GM12891 (cell line): ENCODE results near the gene FARSB.

Experiments
- DNase-seq: peaks from one replicate; pipeline ENCODE4 v3.0.0; 2011; ENCODE audit warnings: low spot score; ENCODE audit not compliant: insufficient read length
- FAIRE-seq: peaks from 2 replicates; lab custom pipeline; 2011; peaks lifted over from hg19 to GRCh38; lab: Jason Lieb, UNC
- PAX5 ChIP-seq: IDR thresholded peaks from 2 replicates; pipeline ENCODE4 v1.6.1; 2011; ENCODE audit warnings: low read length, moderate library complexity, mild to moderate bottlenecking; ENCODE audit not compliant: insufficient read depth, severe bottlenecking
- POLR2A ChIP-seq: IDR thresholded peaks from 2 replicates; pipeline ENCODE4 v1.6.1; 2011; ENCODE audit warnings: low read depth, low read length, control low read depth
- POLR2AphosphoS5 ChIP-seq: IDR thresholded peaks from 2 replicates; pipeline ENCODE4 v1.6.1; 2011; ENCODE audit warnings: low read depth, low read length, control low read depth
- POU2F2 ChIP-seq: IDR thresholded peaks from 2 replicates; pipeline ENCODE4 v1.6.1; 2011; ENCODE audit warnings: low read depth, mild to moderate bottlenecking, control low read depth, low read length, moderate library complexity
- SPI1 ChIP-seq: IDR thresholded peaks from 2 replicates; pipeline ENCODE4 v1.6.1; 2011; ENCODE audit warnings: low read depth, low read length, control low read depth
- TAF1 ChIP-seq: IDR thresholded peaks from 2 replicates; pipeline ENCODE4 v1.6.1; 2011; ENCODE audit warnings: low read depth, low read length, control low read depth

FARSB gene

DNA sequence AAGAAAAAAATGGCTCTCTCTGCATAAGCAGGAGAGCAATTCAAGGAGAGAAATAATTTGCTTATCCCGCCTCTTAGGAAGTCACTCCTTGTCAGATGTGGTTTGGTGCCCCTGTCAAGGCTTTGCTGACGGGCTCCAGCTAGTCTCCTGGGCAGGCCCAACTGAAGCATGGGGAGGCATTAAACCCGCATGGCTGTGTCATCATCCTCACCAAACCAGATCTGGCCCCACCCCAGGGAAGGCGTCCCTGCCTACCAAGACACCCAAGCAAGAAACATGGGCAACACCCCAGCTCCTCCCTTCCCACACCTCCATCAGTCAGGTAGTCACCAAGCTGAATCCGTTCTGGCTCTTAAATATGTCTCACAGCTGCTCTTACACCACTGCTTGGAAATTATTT is 123.6 kb downstream of the FARSB start:
- TF ChIP-seq POLR2A (no peak), TAF1 (no peak), POU2F2 (no peak), SPI1 (no peak), PAX5 (no peak), POLR2AphosphoS5 (no peak)
- no peak for FAIRE-seq
- no peak for DNase-seq

DNA sequence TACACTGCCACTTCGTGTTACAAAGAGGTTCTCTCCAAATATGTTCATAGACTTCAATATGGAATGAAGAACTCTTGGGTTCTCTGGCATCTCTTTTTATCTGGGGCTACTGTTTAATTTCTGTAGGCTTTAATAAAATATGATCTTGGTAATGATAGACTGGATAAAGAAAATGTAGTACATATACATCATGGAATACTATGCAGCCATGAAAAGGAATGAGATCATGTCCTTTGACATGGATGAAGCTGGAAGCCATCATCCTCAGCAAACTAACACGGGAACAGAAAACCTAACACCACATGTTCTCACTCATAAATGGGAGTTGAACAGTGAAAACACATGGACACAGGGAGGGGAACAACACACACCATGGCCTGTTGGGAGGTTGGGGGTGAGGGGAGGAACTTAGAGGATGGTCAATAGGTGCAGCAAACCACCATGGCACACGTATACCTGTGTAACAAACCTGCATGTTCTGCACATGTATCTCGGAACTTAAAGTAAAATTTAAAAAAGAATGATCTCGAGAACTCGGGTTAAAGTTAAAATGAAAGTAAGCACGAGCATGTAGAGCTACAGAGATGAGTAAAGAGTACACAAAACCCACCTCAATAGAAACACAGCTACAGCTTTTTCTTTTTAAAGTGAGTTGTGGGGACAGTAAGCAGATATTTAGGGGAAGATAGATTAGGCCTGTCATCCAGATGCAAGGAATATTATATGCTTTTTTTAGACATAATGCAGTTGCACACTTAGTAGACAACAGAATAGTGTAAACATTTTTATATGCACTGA is 129.2 kb downstream of the FARSB start:
- no peak for TF ChIP-seq SPI1
- TF ChIP-seq PAX5: no peak
- no peak for TF ChIP-seq TAF1
- DNase-seq (no peak), FAIRE-seq (peak; percentile 9)

DNA sequence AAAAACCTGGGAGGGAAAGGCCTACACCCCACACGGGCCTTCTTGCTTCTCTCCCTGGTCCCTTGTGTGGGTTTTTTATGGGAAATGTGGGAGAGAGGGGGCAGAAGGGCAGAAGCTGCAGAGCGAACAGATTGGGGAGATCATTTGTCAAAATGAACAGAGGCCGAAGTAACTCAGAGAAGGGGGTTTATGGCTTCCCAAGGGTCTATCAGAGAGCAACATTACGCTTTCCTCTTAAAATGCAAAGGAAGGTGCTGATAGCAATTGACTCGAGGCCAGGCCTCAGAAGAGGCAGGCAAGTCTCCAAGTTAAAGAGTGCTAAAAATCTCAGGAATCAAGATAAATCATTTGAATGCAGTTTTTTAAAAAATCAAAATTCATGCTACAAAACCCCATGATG is 130.1 kb downstream of the FARSB start:
- FAIRE-seq: no peak
- no peak for DNase-seq
- TF ChIP-seq PAX5: no peak
- TF ChIP-seq POLR2A: no peak
- TF ChIP-seq SPI1: no peak
- TF ChIP-seq POU2F2: no peak
- TF ChIP-seq TAF1: no peak
- no peak for TF ChIP-seq POLR2AphosphoS5

- TF ChIP-seq SPI1: no peak
- no peak for TF ChIP-seq POLR2A
- no peak for TF ChIP-seq POU2F2
- TF ChIP-seq TAF1: no peak
- TF ChIP-seq PAX5: no peak
- no peak for TF ChIP-seq POLR2AphosphoS5
- FAIRE-seq: no peak
- no peak for DNase-seq
Measured at GRCh38 chr2:222523783-222524544, 131.9 kb downstream of the FARSB start.

DNA sequence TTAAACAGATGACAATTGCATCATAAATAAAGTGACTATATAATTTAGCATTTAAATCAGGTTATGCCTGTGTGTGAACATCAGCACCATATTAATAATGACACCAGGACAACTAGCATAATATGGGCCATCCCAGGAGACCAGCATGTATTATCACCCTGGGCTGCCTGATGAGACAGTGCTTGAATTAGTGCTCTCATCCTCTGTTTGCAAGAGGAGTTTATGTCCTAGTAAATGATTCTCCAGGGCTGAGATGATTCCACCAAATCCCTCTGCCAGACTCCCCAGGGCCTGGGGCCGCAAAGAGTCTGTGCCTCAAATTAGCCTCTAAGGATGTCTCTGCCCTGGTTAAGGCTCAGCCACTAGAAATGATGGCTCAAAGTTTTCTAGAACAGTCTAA is 133.8 kb downstream of the FARSB start:
- FAIRE-seq: no peak
- TF ChIP-seq SPI1 (no peak), TAF1 (no peak), POLR2AphosphoS5 (no peak), POLR2A (no peak), PAX5 (no peak), POU2F2 (no peak)
- DNase-seq: no peak

DNA sequence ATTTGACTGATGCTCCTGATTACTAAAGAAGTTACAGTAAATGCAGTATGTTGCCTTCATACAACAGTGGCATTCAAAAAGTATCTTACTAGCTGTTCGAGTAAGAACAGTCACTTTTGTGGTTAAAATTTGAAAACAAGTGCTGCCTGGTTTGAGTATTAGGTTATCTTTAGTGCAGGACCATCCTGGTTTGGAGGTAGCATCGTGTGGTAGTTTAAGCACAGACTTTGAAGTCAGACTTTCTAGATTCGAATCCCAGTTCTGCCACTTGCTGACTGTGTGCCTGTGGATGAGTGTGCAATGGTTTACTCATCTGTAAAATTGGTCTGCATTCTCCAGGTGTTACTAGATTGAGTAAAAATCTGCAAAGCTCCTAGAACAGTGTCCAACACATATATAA is 134.8 kb downstream of the FARSB start:
- FAIRE-seq (no peak), DNase-seq (no peak)
- TF ChIP-seq POU2F2: no peak
- TF ChIP-seq POLR2AphosphoS5: no peak
- no peak for TF ChIP-seq PAX5
